H9 (cell line): ENCODE measurements around the gene LTBP2. TPM values are rescaled to one million over a fixed set of nuclear protein-coding genes. Genes with fewer than 3 reads are reported as not detected.

Experiments
- DNase-seq: peaks from one replicate; pipeline ENCODE4 v3.0.0-alpha.2; 2017
- H2AFZ ChIP-seq: one replicate; pipeline ENCODE4 v1.6.1; 2013; ENCODE audit warnings: mild to moderate bottlenecking, low read length, control low read depth, moderate library complexity
- H2AK5ac ChIP-seq: 2 replicates; pipeline ENCODE4 v1.6.1; 2013; ENCODE audit warnings: low read length, control low read depth, mixed read lengths; ENCODE audit not compliant: insufficient read length
- H2BK120ac ChIP-seq: one replicate; pipeline ENCODE4 v1.6.1; 2013; ENCODE audit warnings: low read depth, mild to moderate bottlenecking, low read length, control low read depth, inconsistent platforms; ENCODE audit not compliant: poor library complexity, severe bottlenecking
- H2BK12ac ChIP-seq: 2 replicates; pipeline ENCODE4 v1.6.1; 2013; ENCODE audit warnings: low read length, control low read depth, mixed read lengths, low read depth; ENCODE audit not compliant: insufficient read length
- H2BK15ac ChIP-seq: 2 replicates; pipeline ENCODE4 v1.6.1; 2013; ENCODE audit warnings: low read depth, low read length, control low read depth
- H2BK20ac ChIP-seq: one replicate; pipeline ENCODE4 v1.6.1; 2013; ENCODE audit warnings: low read depth, mild to moderate bottlenecking, low read length, control low read depth, inconsistent platforms; ENCODE audit not compliant: poor library complexity, severe bottlenecking
- H2BK5ac ChIP-seq: 2 replicates; pipeline ENCODE4 v1.6.1; 2013; ENCODE audit warnings: low read length, control low read depth, mixed read lengths; ENCODE audit not compliant: insufficient read length
- H3K14ac ChIP-seq: 2 replicates; pipeline ENCODE4 v1.6.1; 2013; ENCODE audit warnings: low read length, control low read depth; ENCODE audit not compliant: insufficient read depth
- H3K18ac ChIP-seq: 2 replicates; pipeline ENCODE4 v1.6.1; 2013; ENCODE audit warnings: low read depth, mild to moderate bottlenecking, mixed read lengths, low read length, control low read depth; ENCODE audit not compliant: insufficient read length
- H3K23ac ChIP-seq: 2 replicates; pipeline ENCODE4 v1.6.1; 2013; ENCODE audit warnings: low read length, control low read depth, mixed read lengths, low read depth; ENCODE audit not compliant: insufficient read length
- H3K23me2 ChIP-seq: 2 replicates; pipeline ENCODE4 v1.6.1; 2013; ENCODE audit warnings: low read depth, mild to moderate bottlenecking, mixed read lengths, low read length, control low read depth; ENCODE audit not compliant: insufficient read length, poor library complexity, severe bottlenecking
- H3K27ac ChIP-seq: 2 replicates; pipeline ENCODE4 v1.5.1; 2013; ENCODE audit warnings: low read length, control low read depth, mixed read lengths, low read depth; ENCODE audit not compliant: insufficient read length
- H3K27me3 ChIP-seq: 2 replicates; pipeline ENCODE4 v1.6.1; 2013; ENCODE audit warnings: low read length, control low read depth, inconsistent platforms; ENCODE audit not compliant: insufficient read depth
- H3K4ac ChIP-seq: 2 replicates; pipeline ENCODE4 v1.6.1; 2013; ENCODE audit warnings: low read depth, mild to moderate bottlenecking, control low read depth, inconsistent platforms, low read length, moderate library complexity
- H3K4me1 ChIP-seq: 2 replicates; pipeline ENCODE4 v1.6.1; 2013; ENCODE audit warnings: low read length, control low read depth, inconsistent platforms; ENCODE audit not compliant: insufficient read depth
- H3K4me2 ChIP-seq: 2 replicates; pipeline ENCODE4 v1.6.1; 2013; ENCODE audit warnings: low read length, control low read depth, mixed read lengths; ENCODE audit not compliant: insufficient read length, insufficient read depth
- H3K56ac ChIP-seq: 2 replicates; pipeline ENCODE4 v1.6.1; 2013; ENCODE audit warnings: low read depth, mild to moderate bottlenecking, mixed read lengths, low read length, control low read depth; ENCODE audit not compliant: insufficient read length
- H3K79me1 ChIP-seq: 2 replicates; pipeline ENCODE4 v1.6.1; 2013; ENCODE audit warnings: low read depth, mild to moderate bottlenecking, moderate library complexity, low read length, control low read depth, inconsistent platforms; ENCODE audit not compliant: insufficient read depth, poor library complexity, severe bottlenecking
- H3K79me2 ChIP-seq: 2 replicates; pipeline ENCODE4 v1.6.1; 2013; ENCODE audit warnings: low read length, control low read depth, inconsistent platforms; ENCODE audit not compliant: insufficient read depth
- H3K9ac ChIP-seq: 2 replicates; pipeline ENCODE4 v1.6.1; 2013; ENCODE audit warnings: low read length, control low read depth, mixed read lengths; ENCODE audit not compliant: insufficient read length; ENCODE audit errors: extremely low read depth
- H3K9me3 ChIP-seq: one replicate; pipeline ENCODE4 v1.6.1; 2013; ENCODE audit warnings: low read depth, low read length, inconsistent platforms; ENCODE audit not compliant: control insufficient read depth
- H3T11ph ChIP-seq: one replicate; pipeline ENCODE4 v1.6.1; 2013; ENCODE audit warnings: mild to moderate bottlenecking, low read length, control low read depth, inconsistent platforms
- H4K20me1 ChIP-seq: one replicate; pipeline ENCODE4 v1.6.1; 2013; ENCODE audit not compliant: control insufficient read depth, insufficient read length, insufficient read depth
- H4K5ac ChIP-seq: 2 replicates; pipeline ENCODE4 v1.6.1; 2013; ENCODE audit warnings: low read depth, mild to moderate bottlenecking, mixed read lengths, low read length, control low read depth; ENCODE audit not compliant: insufficient read length
- H4K8ac ChIP-seq: replicated peaks from 2 replicates; pipeline ENCODE4 v1.6.1; 2013; ENCODE audit warnings: low read length, control low read depth, mixed read lengths, low read depth; ENCODE audit not compliant: insufficient read length
- H4K91ac ChIP-seq: 2 replicates; pipeline ENCODE4 v1.6.1; 2013; ENCODE audit warnings: low read depth, mild to moderate bottlenecking, moderate library complexity, mixed read lengths, low read length, control low read depth; ENCODE audit not compliant: insufficient read length
- H3K27ac Mint-ChIP-seq, 3 experiments: 2 replicates in 2 of 3; 3 replicates in 1 of 3; pipeline ENCODE4 v1.8.0; 2020 to 2021; ENCODE audit warnings: mixed read lengths in 3 of 3, mild to moderate bottlenecking in 1 of 3, moderate library complexity in 1 of 3
- H3K27me3 Mint-ChIP-seq: 2 replicates; pipeline ENCODE4 v1.8.0; 2021; ENCODE audit warnings: low read depth, mild to moderate bottlenecking, moderate library complexity, mixed read lengths
- H3K36me3 Mint-ChIP-seq, 3 experiments: 2 replicates in 2 of 3; 3 replicates in 1 of 3; pipeline ENCODE4 v1.8.0; 2020 to 2021; ENCODE audit warnings: low read depth in 3 of 3, mixed read lengths in 3 of 3; ENCODE audit not compliant: insufficient read depth in 1 of 3
- H3K4me1 Mint-ChIP-seq, 2 experiments: 2 replicates each; pipeline ENCODE4 v1.8.0; 2020; ENCODE audit warnings: mixed read lengths in 2 of 2
- H3K4me3 Mint-ChIP-seq, 2 experiments: 2 replicates in 1 of 2; 3 replicates in 1 of 2; pipeline ENCODE4 v1.8.0; 2020 to 2021; ENCODE audit warnings: mild to moderate bottlenecking in 2 of 2, mixed read lengths in 2 of 2, moderate library complexity in 1 of 2
- H3K9me3 Mint-ChIP-seq, 2 experiments: 2 replicates in 1 of 2; 3 replicates in 1 of 2; pipeline ENCODE4 v1.8.0; 2020; ENCODE audit warnings: mild to moderate bottlenecking in 2 of 2, mixed read lengths in 2 of 2, moderate library complexity in 1 of 2
- whole genome bisulfite sequencing: extraction: QIAGEN DNeasy Blood & Tissue Kit; methylation state at CpG from one replicate; pipeline ENCODE4 v1.1.7; 2013; ENCODE audit warnings: missing lambda C conversion rate, low lambda C conversion rate, mixed read lengths; ENCODE audit not compliant: insufficient read length; ENCODE audit errors: extremely low coverage; 5-methylcytosine and 5-hydroxymethylcytosine counted together
- total RNA-seq: library from RNA; stranded (reverse); gene quantifications from 2 replicates; pipeline ENCODE4 v1.2.1, GENCODE V29; 2021
- TF ChIP-seq, protein P1 (sequence below): fragments of 200-600 bp; sonication (generic); conservative IDR thresholded peaks from 3 replicates; pipeline ENCODE4 v1.8.0; 2021; ENCODE audit warnings: antibody characterized with exemption, mild to moderate bottlenecking

The LTBP2 gene
- total RNA-seq, 1 experiment from 2014 or later, result 0.77 TPM

DNA sequence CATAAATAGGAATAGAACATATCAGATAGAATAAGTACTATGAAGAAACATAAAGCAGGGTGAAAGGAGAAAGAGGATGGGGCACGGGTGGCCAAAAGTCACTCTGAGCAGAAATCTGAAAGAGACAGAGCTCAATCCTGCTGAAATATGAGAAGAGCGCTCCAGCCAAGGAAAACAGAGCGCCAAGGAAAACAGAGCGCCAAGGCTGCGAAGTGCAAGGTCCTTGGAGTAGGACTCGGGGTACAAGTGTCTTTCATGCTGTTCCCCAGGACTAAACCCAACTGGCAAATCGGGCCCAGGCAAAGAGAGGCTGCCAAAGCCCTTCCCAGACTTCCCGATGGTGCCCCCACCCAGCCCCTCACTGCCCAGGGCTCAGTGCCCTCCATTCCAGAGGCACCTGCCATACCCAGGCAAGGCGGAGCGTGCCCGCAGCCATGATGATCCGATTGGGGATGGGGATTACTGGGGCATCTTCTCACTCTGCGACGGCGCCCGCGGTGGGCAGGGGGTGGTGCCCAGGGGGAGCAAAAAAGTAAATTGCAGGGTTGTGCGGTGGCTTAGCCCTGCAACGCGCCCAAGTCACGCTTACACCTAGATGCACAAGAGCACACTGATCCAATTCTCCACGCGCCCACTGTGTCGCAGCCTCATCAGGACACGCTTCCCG, 1.7 kb downstream of the LTBP2 start:
- H3T11ph ChIP-seq, result no peak overlapping the region
- no peak overlapping the region for H3K18ac ChIP-seq
- no peak overlapping the region for H2AFZ ChIP-seq
- no peaks in the 10 kb centered on the region for H3K9me3 ChIP-seq
- peaks cover 5% of the 10 kb centered on the region in 2 experiments; a peak in 4 of 5 replicates for H3K9me3 Mint-ChIP-seq
- H3K27me3 Mint-ChIP-seq, result peaks cover 60% of the 10 kb centered on the region
- no peak overlapping the region for H2BK5ac ChIP-seq
- TF ChIP-seq, protein P1, sequence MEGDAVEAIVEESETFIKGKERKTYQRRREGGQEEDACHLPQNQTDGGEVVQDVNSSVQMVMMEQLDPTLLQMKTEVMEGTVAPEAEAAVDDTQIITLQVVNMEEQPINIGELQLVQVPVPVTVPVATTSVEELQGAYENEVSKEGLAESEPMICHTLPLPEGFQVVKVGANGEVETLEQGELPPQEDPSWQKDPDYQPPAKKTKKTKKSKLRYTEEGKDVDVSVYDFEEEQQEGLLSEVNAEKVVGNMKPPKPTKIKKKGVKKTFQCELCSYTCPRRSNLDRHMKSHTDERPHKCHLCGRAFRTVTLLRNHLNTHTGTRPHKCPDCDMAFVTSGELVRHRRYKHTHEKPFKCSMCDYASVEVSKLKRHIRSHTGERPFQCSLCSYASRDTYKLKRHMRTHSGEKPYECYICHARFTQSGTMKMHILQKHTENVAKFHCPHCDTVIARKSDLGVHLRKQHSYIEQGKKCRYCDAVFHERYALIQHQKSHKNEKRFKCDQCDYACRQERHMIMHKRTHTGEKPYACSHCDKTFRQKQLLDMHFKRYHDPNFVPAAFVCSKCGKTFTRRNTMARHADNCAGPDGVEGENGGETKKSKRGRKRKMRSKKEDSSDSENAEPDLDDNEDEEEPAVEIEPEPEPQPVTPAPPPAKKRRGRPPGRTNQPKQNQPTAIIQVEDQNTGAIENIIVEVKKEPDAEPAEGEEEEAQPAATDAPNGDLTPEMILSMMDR, result no peak
- no peak overlapping the region for H3K56ac ChIP-seq
- H3K23ac ChIP-seq, result no peak overlapping the region
- no peak for DNase-seq
- H2AK5ac ChIP-seq, result no peak overlapping the region
- WGBS, result no CpG with 5 or more reads among the region's 26 CpGs
- no peak overlapping the region for H4K5ac ChIP-seq
- H3K27ac ChIP-seq, result no peak overlapping the region
- no peak overlapping the region for H2BK120ac ChIP-seq
- no peak overlapping the region for H4K8ac ChIP-seq
- no peak overlapping the region for H3K4ac ChIP-seq
- no peak overlapping the region for H2BK15ac ChIP-seq
- H3K4me1 Mint-ChIP-seq, result peaks cover 6 to 12% of the 10 kb centered on the region in 2 experiments; a peak in 3 of 4 replicates
- peaks cover 26% of the 10 kb centered on the region for H3K27me3 ChIP-seq
- no peaks in the 10 kb centered on the region for H4K20me1 ChIP-seq
- H2BK20ac ChIP-seq, result no peak overlapping the region
- H3K9ac ChIP-seq, result no peak overlapping the region
- peaks cover 15% of the 10 kb centered on the region for H3K23me2 ChIP-seq
- peak overlapping the region; percentile 57 for H3K4me2 ChIP-seq
- no peak overlapping the region for H2BK12ac ChIP-seq
- H3K4me1 ChIP-seq, result no peaks in the 10 kb centered on the region
- peaks cover 0 to 5% (median 0%) of the 10 kb centered on the region in 3 experiments; a peak in 2 of 7 replicates for H3K36me3 Mint-ChIP-seq
- H3K4me3 Mint-ChIP-seq, result peak overlapping the region; percentile 37 to 78
- no peak overlapping the region for H3K27ac Mint-ChIP-seq
- no peak overlapping the region for H3K14ac ChIP-seq
- H4K91ac ChIP-seq, result no peak overlapping the region
- H3K79me2 ChIP-seq, result no peaks in the 10 kb centered on the region
- H3K79me1 ChIP-seq, result no peaks in the 10 kb centered on the region
